GM23338 (cell line): ENCODE results near the gene CLTA.

ENCODE experiments used
- CTCF ChIP-seq, 2 experiments: fragments of 200-600 bp in 1 of 2; sonication (generic) in 1 of 2; conservative IDR thresholded peaks; 2 replicates each; pipeline versions ENCODE4 v1.5.1 to v1.6.1; 2016 to 2017; ENCODE audit warnings: antibody characterized with exemption in 2 of 2, low read depth in 2 of 2, mild to moderate bottlenecking in 2 of 2, moderate library complexity in 1 of 2
- ETS1 ChIP-seq: IDR thresholded peaks from 2 replicates; pipeline ENCODE4 v1.6.1; 2016; ENCODE audit warnings: antibody characterized with exemption
- POLR2AphosphoS5 ChIP-seq: IDR thresholded peaks from 2 replicates; pipeline ENCODE4 v1.6.1; 2016; ENCODE audit warnings: antibody characterized with exemption, low read depth
- REST ChIP-seq: IDR thresholded peaks from one replicate; pipeline ENCODE4 v1.6.1; 2018; ENCODE audit warnings: antibody characterized with exemption; ENCODE audit not compliant: unreplicated experiment

GRCh38 chr9:36141761-36142160 is 49.0 kb upstream of the CLTA start:
- no peak for TF ChIP-seq CTCF (conservative IDR thresholded peaks at IDR 0.05; ENCODE audit: low read depth in 2 of 2)
- no peak for TF ChIP-seq REST
- no peak for TF ChIP-seq ETS1
- TF ChIP-seq POLR2AphosphoS5, result no peak
